Neutrophil (primary cell): ENCODE data around the gene KRT75.
"Not testable (repeated sequence)": the region's sequence is repeated elsewhere in the genome, so short reads cannot be mapped to it uniquely, and the experiment has no call there.

Source experiments
- H3K27ac ChIP-seq: fragments of 200-600 bp; sonication (generic); 2 replicates; pipeline ENCODE4 v1.5.1; 2016; ENCODE audit warnings: mild to moderate bottlenecking, moderate library complexity
- H3K27me3 ChIP-seq: fragments of 200-600 bp; sonication (generic); 2 replicates; pipeline ENCODE4 v1.6.0; 2016; ENCODE audit warnings: mild to moderate bottlenecking
- H3K36me3 ChIP-seq: fragments of 200-600 bp; sonication (generic); 2 replicates; pipeline ENCODE4 v1.5.1; 2017
- H3K4me1 ChIP-seq, 2 experiments: fragments of 200-600 bp in 1 of 2; sonication (generic) in 1 of 2; 1 replicate in 1 of 2; 2 replicates in 1 of 2; pipeline versions ENCODE4 v1.5.1 to v1.6.1; 2013 to 2016; ENCODE audit warnings: low read depth in 1 of 2, low read length in 1 of 2, mild to moderate bottlenecking in 1 of 2, moderate library complexity in 1 of 2; ENCODE audit not compliant: control insufficient read depth in 1 of 2, insufficient read depth in 1 of 2
- H3K4me3 ChIP-seq, 2 experiments: fragments of 200-600 bp in 1 of 2; sonication (generic) in 1 of 2; 1 replicate in 1 of 2; 2 replicates in 1 of 2; pipeline ENCODE4 v1.5.1; 2013 to 2016; ENCODE audit warnings: low read depth in 1 of 2, low read length in 1 of 2, mild to moderate bottlenecking in 1 of 2, moderate library complexity in 1 of 2
- H3K9me3 ChIP-seq: fragments of 200-600 bp; sonication (generic); 2 replicates; pipeline ENCODE4 v1.5.1; 2016
- TF ChIP-seq, protein P1 (sequence below): fragments of 200-600 bp; sonication (generic); IDR thresholded peaks from 2 replicates; pipeline ENCODE4 v1.5.1; 2016; ENCODE audit warnings: antibody characterized with exemption

The KRT75 gene

GRCh38 chr12:52411815-52412214, 22.4 kb downstream of the KRT75 start:
- Histone ChIP-seq H3K9me3 (no peaks in the 10 kb centered on the region), H3K27me3 (peaks cover 7% of the 10 kb centered on the region), H3K36me3 (no peaks in the 10 kb centered on the region), H3K4me3 (no peak overlapping the region), H3K27ac (no peak overlapping the region), H3K4me1 (no peaks in the 10 kb centered on the region)
- TF ChIP-seq, protein P1, sequence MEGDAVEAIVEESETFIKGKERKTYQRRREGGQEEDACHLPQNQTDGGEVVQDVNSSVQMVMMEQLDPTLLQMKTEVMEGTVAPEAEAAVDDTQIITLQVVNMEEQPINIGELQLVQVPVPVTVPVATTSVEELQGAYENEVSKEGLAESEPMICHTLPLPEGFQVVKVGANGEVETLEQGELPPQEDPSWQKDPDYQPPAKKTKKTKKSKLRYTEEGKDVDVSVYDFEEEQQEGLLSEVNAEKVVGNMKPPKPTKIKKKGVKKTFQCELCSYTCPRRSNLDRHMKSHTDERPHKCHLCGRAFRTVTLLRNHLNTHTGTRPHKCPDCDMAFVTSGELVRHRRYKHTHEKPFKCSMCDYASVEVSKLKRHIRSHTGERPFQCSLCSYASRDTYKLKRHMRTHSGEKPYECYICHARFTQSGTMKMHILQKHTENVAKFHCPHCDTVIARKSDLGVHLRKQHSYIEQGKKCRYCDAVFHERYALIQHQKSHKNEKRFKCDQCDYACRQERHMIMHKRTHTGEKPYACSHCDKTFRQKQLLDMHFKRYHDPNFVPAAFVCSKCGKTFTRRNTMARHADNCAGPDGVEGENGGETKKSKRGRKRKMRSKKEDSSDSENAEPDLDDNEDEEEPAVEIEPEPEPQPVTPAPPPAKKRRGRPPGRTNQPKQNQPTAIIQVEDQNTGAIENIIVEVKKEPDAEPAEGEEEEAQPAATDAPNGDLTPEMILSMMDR = no peak

DNA sequence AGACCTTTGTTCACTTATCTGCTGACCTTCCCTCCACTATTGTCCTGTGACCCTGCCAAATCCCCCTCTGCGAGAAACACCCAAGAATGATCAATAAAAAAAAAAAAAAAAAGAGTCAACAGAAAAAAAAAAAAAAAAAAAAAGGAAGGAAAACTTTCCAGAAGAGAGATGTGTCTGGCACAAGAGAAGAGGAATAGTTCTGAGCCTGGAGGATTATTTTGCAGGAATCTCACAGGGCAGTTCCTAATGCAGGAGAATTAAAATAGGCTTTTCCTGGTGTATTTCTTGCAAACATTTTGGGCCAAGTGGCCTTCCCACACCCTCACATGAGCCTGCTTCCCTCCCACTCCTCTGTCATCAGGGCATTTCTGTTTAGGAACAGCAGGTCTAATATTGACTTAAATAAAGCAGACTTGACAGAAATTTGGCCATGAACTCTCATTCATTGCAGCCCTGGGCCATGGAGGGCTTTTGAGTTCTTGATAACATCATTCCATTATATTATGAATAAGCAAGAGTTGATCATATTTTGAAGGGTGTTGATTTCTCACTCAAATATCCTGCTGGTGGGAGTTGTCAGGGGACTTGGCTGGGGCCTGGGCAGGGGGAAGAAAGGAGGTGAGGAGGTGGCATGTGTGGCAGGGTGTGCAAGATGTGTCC, 23.5 kb downstream of the KRT75 start:
- H3K4me1 ChIP-seq, H3K36me3 ChIP-seq, H3K4me3 ChIP-seq, H3K27me3 ChIP-seq, H3K9me3 ChIP-seq, H3K27ac ChIP-seq: not testable (repeated sequence)

DNA sequence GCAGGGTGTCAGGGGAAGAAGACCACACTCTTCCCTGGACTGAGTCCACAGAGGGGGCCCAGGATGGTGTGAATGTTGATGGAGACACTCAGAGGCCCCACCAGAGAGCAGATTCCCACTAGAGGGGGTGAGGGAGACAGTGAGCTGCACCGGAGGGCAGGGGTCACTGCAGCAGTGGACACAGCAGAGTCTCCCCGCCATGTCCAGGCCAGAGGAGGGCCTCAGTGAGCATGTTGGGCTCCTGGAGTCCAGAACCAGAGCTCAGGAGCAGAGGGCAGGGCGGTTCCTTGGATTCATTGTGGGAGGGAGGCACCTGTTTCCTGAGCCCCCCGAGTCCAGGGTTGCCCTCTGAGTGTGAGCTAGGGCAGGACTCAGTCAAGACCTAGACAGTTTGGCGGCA, 26.3 kb downstream of the KRT75 start:
- Histone ChIP-seq H3K27me3 (no peaks in the 10 kb centered on the region), H3K36me3 (no peaks in the 10 kb centered on the region), H3K27ac (no peak overlapping the region), H3K4me3 (no peak overlapping the region), H3K4me1 (no peaks in the 10 kb centered on the region), H3K9me3 (no peaks in the 10 kb centered on the region)
- TF ChIP-seq, protein P1 = no peak

GRCh38 chr12:52405922-52406385, 28.2 kb downstream of the KRT75 start, which contains the start of gene KRT82:
TSS of gene KRT82 (minus strand) at chr12:52406335. CDS start at chr12:52406277, 58 bp downstream.
- TF ChIP-seq, protein P1 = no peak
- no peaks in the 10 kb centered on the region for H3K36me3 ChIP-seq
- no peaks in the 10 kb centered on the region for H3K4me1 ChIP-seq
- H3K9me3 ChIP-seq = no peaks in the 10 kb centered on the region
- no peak within 1 kb of the TSS for H3K4me3 ChIP-seq
- H3K27ac ChIP-seq = no peak within 1 kb of the TSS
- no peaks in the 10 kb centered on the region for H3K27me3 ChIP-seq

DNA sequence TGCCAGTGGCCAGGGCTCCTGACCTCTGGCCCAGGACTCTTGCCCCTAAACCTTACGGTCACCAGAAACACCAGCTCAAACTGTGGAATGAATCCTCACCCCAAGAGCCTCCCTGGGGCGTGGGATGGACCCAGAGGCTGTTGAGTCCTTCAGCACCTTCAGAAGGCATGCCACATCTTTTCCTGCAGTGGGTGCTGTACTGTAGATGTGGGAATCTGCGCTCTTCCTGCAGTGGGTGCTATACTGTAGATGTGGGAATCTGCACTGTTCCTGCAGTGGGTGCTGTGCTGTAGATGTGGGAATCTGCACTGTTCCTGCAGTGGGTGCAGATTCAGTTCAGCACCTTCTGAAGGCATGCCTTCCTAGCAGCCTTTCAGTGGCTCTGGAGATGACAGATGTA, 29.2 kb downstream of the KRT75 start:
- Histone ChIP-seq H3K27ac (no peak overlapping the region), H3K4me1 (no peaks in the 10 kb centered on the region), H3K36me3 (no peaks in the 10 kb centered on the region), H3K4me3 (no peak overlapping the region), H3K9me3 (no peaks in the 10 kb centered on the region), H3K27me3 (no peaks in the 10 kb centered on the region)
- TF ChIP-seq, protein P1 = no peak

DNA sequence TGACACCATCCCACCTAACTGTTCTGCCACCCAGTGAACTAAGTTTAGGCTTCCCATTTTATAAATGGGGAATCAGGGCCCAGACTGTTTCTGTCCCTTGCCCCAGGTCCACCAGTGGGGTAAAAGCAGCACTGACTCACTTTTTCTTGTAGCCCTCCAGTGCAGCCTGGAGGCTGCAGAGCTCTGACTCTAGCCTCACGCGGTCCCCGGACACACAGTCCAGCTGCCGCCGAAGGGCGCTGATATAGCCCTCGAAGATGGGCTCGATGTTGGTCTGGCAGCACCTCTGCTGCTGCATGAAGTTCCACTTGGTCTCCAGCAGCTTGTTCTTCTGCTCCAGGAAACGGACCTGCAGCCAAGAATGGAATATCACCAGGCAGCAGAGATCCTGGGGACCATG, 30.6 kb downstream of the KRT75 start:
- no peak overlapping the region for H3K27ac ChIP-seq
- H3K4me1 ChIP-seq = no peaks in the 10 kb centered on the region
- H3K27me3 ChIP-seq = no peaks in the 10 kb centered on the region
- H3K4me3 ChIP-seq = no peak overlapping the region
- no peaks in the 10 kb centered on the region for H3K36me3 ChIP-seq
- TF ChIP-seq, protein P1 = no peak
- no peaks in the 10 kb centered on the region for H3K9me3 ChIP-seq
